Mesendoderm (in vitro differentiated cells): ENCODE data around the gene DOCK10.
A peak's percentile ranks its signal among the peaks of the same experiment; 100 is the strongest.

Experiments used
- DNase-seq: peaks from one replicate; pipeline ENCODE4 v3.0.0; 2013
- H2AK5ac ChIP-seq: 2 replicates; pipeline ENCODE4 v1.6.1; 2013; ENCODE audit warnings: low read length, inconsistent platforms
- H2BK120ac ChIP-seq: 2 replicates; pipeline ENCODE4 v1.6.1; 2013; ENCODE audit warnings: low read depth, mild to moderate bottlenecking, low read length, moderate library complexity, mixed read lengths
- H2BK15ac ChIP-seq: replicated peaks from 2 replicates; pipeline ENCODE4 v1.6.1; 2013; ENCODE audit warnings: low read depth, mild to moderate bottlenecking, moderate library complexity
- H2BK5ac ChIP-seq: 2 replicates; pipeline ENCODE4 v1.6.1; 2013; ENCODE audit warnings: low read length, inconsistent platforms
- H3K18ac ChIP-seq: 2 replicates; pipeline ENCODE4 v1.6.1; 2013; ENCODE audit warnings: mild to moderate bottlenecking, low read length, mixed read lengths
- H3K23ac ChIP-seq: one replicate; pipeline ENCODE4 v1.6.1; 2013; ENCODE audit warnings: low read length
- H3K27ac ChIP-seq: 2 replicates; pipeline ENCODE4 v1.5.1; 2013; ENCODE audit warnings: low read depth, mild to moderate bottlenecking, inconsistent platforms, low read length, moderate library complexity
- H3K27me3 ChIP-seq: 2 replicates; pipeline ENCODE4 v1.6.1; 2013; ENCODE audit warnings: low read length, control low read depth, mild to moderate bottlenecking, inconsistent platforms; ENCODE audit not compliant: insufficient read depth, poor library complexity
- H3K36me3 ChIP-seq: 2 replicates; pipeline ENCODE4 v1.6.1; 2013; ENCODE audit warnings: low read length, inconsistent platforms; ENCODE audit not compliant: control insufficient read depth, insufficient read depth
- H3K4ac ChIP-seq: one replicate; pipeline ENCODE4 v1.6.1; 2013; ENCODE audit warnings: low read depth, mild to moderate bottlenecking, low read length, moderate library complexity
- H3K4me1 ChIP-seq: 2 replicates; pipeline ENCODE4 v1.6.1; 2013; ENCODE audit warnings: low read depth, low read length, inconsistent platforms; ENCODE audit not compliant: control insufficient read depth
- H3K4me2 ChIP-seq: 2 replicates; pipeline ENCODE4 v1.6.1; 2013; ENCODE audit warnings: low read length
- H3K4me3 ChIP-seq: 2 replicates; pipeline ENCODE4 v1.5.1; 2013; ENCODE audit warnings: mild to moderate bottlenecking, low read length
- H3K56ac ChIP-seq: one replicate; pipeline ENCODE4 v1.6.1; 2013; ENCODE audit warnings: low read length
- H3K79me1 ChIP-seq: 2 replicates; pipeline ENCODE4 v1.6.1; 2013; ENCODE audit warnings: low read length, inconsistent platforms
- H3K79me2 ChIP-seq: 2 replicates; pipeline ENCODE4 v1.6.1; 2013; ENCODE audit warnings: mild to moderate bottlenecking, low read length; ENCODE audit not compliant: control insufficient read depth, insufficient read depth
- H3K9ac ChIP-seq: 2 replicates; pipeline ENCODE4 v1.6.1; 2013; ENCODE audit warnings: low read length, inconsistent platforms
- H4K5ac ChIP-seq: one replicate; pipeline ENCODE4 v1.6.1; 2013; ENCODE audit warnings: low read length
- H4K8ac ChIP-seq: one replicate; pipeline ENCODE4 v1.6.1; 2013; ENCODE audit warnings: low read depth, mild to moderate bottlenecking, control low read depth, low read length, moderate library complexity
- WGBS: extraction: QIAGEN DNeasy Blood & Tissue Kit; methylation state at CpG from one replicate; pipeline ENCODE4 v1.1.7; 2013; ENCODE audit warnings: low lambda C conversion rate, missing lambda C conversion rate; ENCODE audit not compliant: insufficient coverage; ENCODE audit errors: extremely low coverage; 5-methylcytosine and 5-hydroxymethylcytosine counted together

Gene DOCK10

GRCh38 chr2:225002039-225002655, 40.1 kb downstream of the DOCK10 start:
- Histone ChIP-seq H2AK5ac (no peak overlapping the region), H3K9ac (no peak overlapping the region), H2BK120ac (no peak overlapping the region), H3K4ac (no peak overlapping the region), H2BK15ac (no peak overlapping the region), H3K4me2 (no peak overlapping the region), H4K8ac (no peak overlapping the region), H3K36me3 (no peaks in the 10 kb centered on the region), H3K4me3 (no peak overlapping the region), H3K27ac (no peak overlapping the region), H3K23ac (no peak overlapping the region), H3K18ac (no peak overlapping the region), H2BK5ac (no peak overlapping the region), H4K5ac (no peak overlapping the region), H3K27me3 (no peaks in the 10 kb centered on the region), H3K79me1 (no peaks in the 10 kb centered on the region), H3K4me1 (no peaks in the 10 kb centered on the region), H3K56ac (no peak overlapping the region), H3K79me2 (no peaks in the 10 kb centered on the region)
- WGBS, result no CpG with 5 or more reads among the region's 6 CpGs
- DNase-seq, result peak; percentile 72

- WGBS, result no CpG with 5 or more reads among the region's 3 CpGs
- Histone ChIP-seq H3K23ac (no peak overlapping the region), H3K4me2 (no peak overlapping the region), H3K79me2 (no peaks in the 10 kb centered on the region), H4K5ac (no peak overlapping the region), H2AK5ac (no peak overlapping the region), H3K36me3 (no peaks in the 10 kb centered on the region), H3K4ac (no peak overlapping the region), H3K79me1 (no peaks in the 10 kb centered on the region), H3K4me1 (no peaks in the 10 kb centered on the region), H3K18ac (no peak overlapping the region), H3K4me3 (no peak overlapping the region), H3K27me3 (no peaks in the 10 kb centered on the region), H2BK120ac (no peak overlapping the region), H4K8ac (no peak overlapping the region), H2BK15ac (no peak overlapping the region), H3K9ac (no peak overlapping the region), H3K56ac (no peak overlapping the region), H2BK5ac (no peak overlapping the region), H3K27ac (no peak overlapping the region)
- no peak for DNase-seq
Observed at GRCh38 chr2:224999754-225000153, 42.5 kb downstream of the DOCK10 start.

GRCh38 chr2:224999321-224999720, 42.9 kb downstream of the DOCK10 start:
- no peak overlapping the region for H2BK5ac ChIP-seq

GRCh38 chr2:224997802-224998201, 44.5 kb downstream of the DOCK10 start:
- H3K79me1 ChIP-seq, result no peaks in the 10 kb centered on the region

More at GRCh38 chr2:224999321-224999720, 42.9 kb downstream of the DOCK10 start:
- Histone ChIP-seq H3K4me1 (no peaks in the 10 kb centered on the region), H3K4me3 (no peak overlapping the region), H3K79me1 (no peaks in the 10 kb centered on the region), H3K9ac (no peak overlapping the region), H3K79me2 (no peaks in the 10 kb centered on the region), H3K27ac (no peak overlapping the region), H2BK15ac (no peak overlapping the region), H3K27me3 (no peaks in the 10 kb centered on the region), H4K8ac (no peak overlapping the region), H3K36me3 (no peaks in the 10 kb centered on the region), H2AK5ac (no peak overlapping the region), H4K5ac (no peak overlapping the region), H3K4me2 (no peak overlapping the region), H3K56ac (no peak overlapping the region), H3K23ac (no peak overlapping the region), H3K4ac (no peak overlapping the region), H3K18ac (no peak overlapping the region), H2BK120ac (no peak overlapping the region)
- whole genome bisulfite sequencing, result no CpG with 5 or more reads among the region's 1 CpG
- DNase-seq, result no peak

GRCh38 chr2:224995419-224995818, 46.8 kb downstream of the DOCK10 start:
- Histone ChIP-seq H4K8ac (no peak overlapping the region), H3K4me1 (no peaks in the 10 kb centered on the region), H2BK120ac (no peak overlapping the region), H4K5ac (no peak overlapping the region), H3K4me2 (no peak overlapping the region), H2BK15ac (no peak overlapping the region), H3K4ac (no peak overlapping the region), H3K27ac (no peak overlapping the region), H3K9ac (no peak overlapping the region), H3K56ac (no peak overlapping the region), H2AK5ac (no peak overlapping the region), H3K18ac (no peak overlapping the region), H3K23ac (no peak overlapping the region), H3K4me3 (no peak overlapping the region), H2BK5ac (no peak overlapping the region), H3K36me3 (no peaks in the 10 kb centered on the region), H3K79me1 (no peaks in the 10 kb centered on the region), H3K79me2 (no peaks in the 10 kb centered on the region), H3K27me3 (no peaks in the 10 kb centered on the region)
- WGBS, result no CpG with 5 or more reads among the region's 3 CpGs
- DNase-seq, result no peak

More at GRCh38 chr2:224997802-224998201, 44.5 kb downstream of the DOCK10 start:
- no peak overlapping the region for H2BK15ac ChIP-seq
- peak; percentile 22 for DNase-seq
- no CpG with 5 or more reads among the region's 8 CpGs for WGBS
- H3K27ac ChIP-seq, result no peak overlapping the region
- H4K8ac ChIP-seq, result no peak overlapping the region
- H3K4me2 ChIP-seq, result no peak overlapping the region
- no peaks in the 10 kb centered on the region for H3K27me3 ChIP-seq
- H3K4me1 ChIP-seq, result no peaks in the 10 kb centered on the region
- H3K79me2 ChIP-seq, result no peaks in the 10 kb centered on the region
- H3K4me3 ChIP-seq, result no peak overlapping the region
- no peak overlapping the region for H3K4ac ChIP-seq
- H3K9ac ChIP-seq, result no peak overlapping the region
- H3K18ac ChIP-seq, result no peak overlapping the region
- H2BK5ac ChIP-seq, result no peak overlapping the region
- H2BK120ac ChIP-seq, result no peak overlapping the region
- no peak overlapping the region for H3K23ac ChIP-seq
- H4K5ac ChIP-seq, result no peak overlapping the region
- H3K56ac ChIP-seq, result no peak overlapping the region
- H2AK5ac ChIP-seq, result no peak overlapping the region
- no peaks in the 10 kb centered on the region for H3K36me3 ChIP-seq

- Histone ChIP-seq H3K4me1 (no peaks in the 10 kb centered on the region), H3K27me3 (no peaks in the 10 kb centered on the region), H4K8ac (no peak overlapping the region), H3K56ac (no peak overlapping the region), H3K4me2 (no peak overlapping the region), H3K27ac (no peak overlapping the region), H3K18ac (no peak overlapping the region), H3K4ac (no peak overlapping the region), H3K79me1 (no peaks in the 10 kb centered on the region), H3K4me3 (no peak overlapping the region), H2BK15ac (no peak overlapping the region), H2AK5ac (no peak overlapping the region), H2BK120ac (no peak overlapping the region), H3K23ac (no peak overlapping the region), H4K5ac (no peak overlapping the region), H3K79me2 (no peaks in the 10 kb centered on the region), H2BK5ac (no peak overlapping the region), H3K9ac (no peak overlapping the region), H3K36me3 (no peaks in the 10 kb centered on the region)
- peak; percentile 31 for DNase-seq
- WGBS, result no CpG with 5 or more reads among the region's 1 CpG
Observed at GRCh38 chr2:224994242-224994823, 47.9 kb downstream of the DOCK10 start.
